ENCODE results near the gene TAL2. TPM values are rescaled to one million over a fixed set of nuclear protein-coding genes. Genes with fewer than 3 reads are reported as not detected.

TAL2 gene
- total and polyA plus RNA-seq, 9 of the 15 experiments (the other 6 are each of a cell fraction or from before 2014, with no cell fraction given): 0.21 to 3.7 (median 1.1) TPM; not detected in 1

DNA sequence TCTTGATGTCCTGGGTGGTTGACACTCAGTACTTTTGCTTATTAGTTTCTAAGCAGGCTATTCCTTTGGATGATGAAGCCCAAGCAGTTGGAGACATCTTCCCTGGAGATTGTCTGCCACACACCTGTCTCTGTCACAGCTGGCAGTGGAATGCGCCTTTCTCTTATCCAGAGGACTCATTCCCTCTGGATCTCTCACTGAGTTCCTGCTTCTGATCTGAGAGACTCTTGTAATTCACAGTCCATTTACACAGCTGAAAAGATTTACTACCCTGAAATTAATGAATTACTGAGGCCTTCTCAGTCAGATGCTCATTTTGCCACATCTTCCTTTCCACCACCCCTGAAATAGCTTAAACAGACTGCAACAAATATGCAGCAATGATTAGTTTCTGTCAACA lies 15.9 kb downstream of the TAL2 start:
- DNase-seq (ENCODE audit: extremely low read depth in 1 of 4, low spot score in 3 of 4) (no peak), FAIRE-seq (no peak), ATAC-seq (no peak)
- Histone ChIP-seq H3K4me2 (ENCODE audit: insufficient read depth, low read length) (no peak overlapping the region), H3K27me3 (ENCODE audit: control insufficient read depth in 2 of 2, insufficient read depth in 2 of 2, low read length in 2 of 2) (no peaks in the 10 kb centered on the region), H3K4me3 (no peak overlapping the region), H3K36me3 (ENCODE audit: control insufficient read depth, insufficient read depth, low read length) (no peaks in the 10 kb centered on the region), H3K79me2 (ENCODE audit: control insufficient read depth, insufficient read depth, low read length) (no peaks in the 10 kb centered on the region), H3K9me3 (replicated peaks; ENCODE audit: control insufficient read depth, insufficient read depth, low read depth, low read length) (no peaks in the 10 kb centered on the region), H3K9me1 (ENCODE audit: control insufficient read depth, insufficient read depth, low read length) (no peaks in the 10 kb centered on the region), H3K4me1 (replicated peaks in 1 of 2; ENCODE audit: control insufficient read depth in 2 of 2, insufficient read depth in 2 of 2, low read length in 2 of 2) (peaks cover 0 to 35% of the 10 kb centered on the region in 2 experiments; a peak in 3 of 5 replicates), H3K9ac (ENCODE audit: insufficient read depth in 1 of 2, low read depth in 2 of 2, low read length in 2 of 2) (no peak overlapping the region), H4K20me1 (replicated peaks; ENCODE audit: control insufficient read depth, insufficient read depth, low read length) (no peaks in the 10 kb centered on the region), H2AFZ (ENCODE audit: low read depth, low read length) (no peak overlapping the region), H3K27ac (ENCODE audit: extremely low read depth, low read depth, low read length) (no peak overlapping the region)
- 94% methylated on average over 1 of the region's 1 CpG for WGBS (ENCODE audit: insufficient coverage, low coverage, missing lambda C conversion rate)
- in situ Hi-C loops (cut with MboI) (no loop called here), intact Hi-C loops (cut with micrococcal nuclease) (no loop called here)
- POLR2A ChIA-PET: interaction anchor here (1.6 kb wide), 1 partner anchor 16 kb away, joined by 7 read pairs; the partner anchor contains the start of gene TMEM38B
- CTCF ChIA-PET (ENCODE audit: low intra/inter-chr PET ratio): no interaction called here
- BruUV-seq (replicated peaks): no TSS peak
- TF ChIP-seq FOXK1 (CRISPR knock-in tag; IDR thresholded peaks at IDR 0.05; ENCODE audit: borderline replicate concordance) (no peak), ZNF263 (CRISPR knock-in tag; IDR thresholded peaks at IDR 0.05; ENCODE audit: borderline replicate concordance) (no peak), SUPT5H (IDR thresholded peaks at IDR 0.05) (no peak), CCNT2 (IDR thresholded peaks at IDR 0.05; ENCODE audit: borderline replicate concordance, extremely low read depth, insufficient read length, low read depth, low read length) (no peak), ZNF324 (CRISPR knock-in tag; IDR thresholded peaks at IDR 0.05) (no peak), FOXK2 (conservative IDR thresholded peaks at IDR 0.05 in 1 of 2, IDR thresholded peaks at IDR 0.05 in 1 of 2; ENCODE audit: low read depth in 2 of 2) (no peak)
- TF ChIP-seq, protein P1, sequence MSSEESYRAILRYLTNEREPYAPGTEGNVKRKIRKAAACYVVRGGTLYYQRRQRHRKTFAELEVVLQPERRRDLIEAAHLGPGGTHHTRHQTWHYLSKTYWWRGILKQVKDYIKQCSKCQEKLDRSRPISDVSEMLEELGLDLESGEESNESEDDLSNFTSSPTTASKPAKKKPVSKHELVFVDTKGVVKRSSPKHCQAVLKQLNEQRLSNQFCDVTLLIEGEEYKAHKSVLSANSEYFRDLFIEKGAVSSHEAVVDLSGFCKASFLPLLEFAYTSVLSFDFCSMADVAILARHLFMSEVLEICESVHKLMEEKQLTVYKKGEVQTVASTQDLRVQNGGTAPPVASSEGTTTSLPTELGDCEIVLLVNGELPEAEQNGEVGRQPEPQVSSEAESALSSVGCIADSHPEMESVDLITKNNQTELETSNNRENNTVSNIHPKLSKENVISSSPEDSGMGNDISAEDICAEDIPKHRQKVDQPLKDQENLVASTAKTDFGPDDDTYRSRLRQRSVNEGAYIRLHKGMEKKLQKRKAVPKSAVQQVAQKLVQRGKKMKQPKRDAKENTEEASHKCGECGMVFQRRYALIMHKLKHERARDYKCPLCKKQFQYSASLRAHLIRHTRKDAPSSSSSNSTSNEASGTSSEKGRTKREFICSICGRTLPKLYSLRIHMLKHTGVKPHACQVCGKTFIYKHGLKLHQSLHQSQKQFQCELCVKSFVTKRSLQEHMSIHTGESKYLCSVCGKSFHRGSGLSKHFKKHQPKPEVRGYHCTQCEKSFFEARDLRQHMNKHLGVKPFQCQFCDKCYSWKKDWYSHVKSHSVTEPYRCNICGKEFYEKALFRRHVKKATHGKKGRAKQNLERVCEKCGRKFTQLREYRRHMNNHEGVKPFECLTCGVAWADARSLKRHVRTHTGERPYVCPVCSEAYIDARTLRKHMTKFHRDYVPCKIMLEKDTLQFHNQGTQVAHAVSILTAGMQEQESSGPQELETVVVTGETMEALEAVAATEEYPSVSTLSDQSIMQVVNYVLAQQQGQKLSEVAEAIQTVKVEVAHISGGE (CRISPR knock-in tag; IDR thresholded peaks at IDR 0.05): no peak

Data from K562 (cell line).